ENCODE results near the gene TMEM30B.
"Not testable (repeated sequence)": the region's sequence is repeated elsewhere in the genome, so short reads cannot be mapped to it uniquely, and the experiment has no call there.

The TMEM30B gene

DNA sequence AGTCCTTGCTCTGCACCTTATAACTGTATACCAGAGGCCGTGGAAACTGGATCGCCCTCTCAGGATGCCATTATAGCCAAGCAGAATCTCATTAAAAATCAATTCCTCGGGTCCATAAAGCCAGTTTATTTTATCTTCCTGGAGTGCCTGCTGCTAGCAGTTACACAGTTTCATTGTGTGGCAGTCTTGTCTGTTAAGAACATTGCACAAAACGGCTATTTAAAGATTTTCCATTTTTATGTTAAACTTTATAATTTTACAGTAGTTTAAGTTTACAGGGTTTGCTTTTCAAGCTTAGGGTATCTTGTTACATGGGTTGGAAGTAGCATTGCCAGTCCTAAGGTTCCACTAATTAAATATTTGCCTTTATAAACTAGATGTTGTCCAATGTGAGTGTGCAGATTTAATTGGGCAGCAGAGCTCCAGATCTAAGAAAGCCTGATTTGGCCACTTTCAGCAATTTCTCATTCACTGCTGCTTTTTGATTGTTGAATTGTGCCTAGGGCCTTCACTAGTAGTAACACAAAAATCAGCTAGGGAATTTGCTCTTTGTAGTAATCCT, 17.0 kb downstream of the TMEM30B start:
- DNase-seq, result no peak

DNA sequence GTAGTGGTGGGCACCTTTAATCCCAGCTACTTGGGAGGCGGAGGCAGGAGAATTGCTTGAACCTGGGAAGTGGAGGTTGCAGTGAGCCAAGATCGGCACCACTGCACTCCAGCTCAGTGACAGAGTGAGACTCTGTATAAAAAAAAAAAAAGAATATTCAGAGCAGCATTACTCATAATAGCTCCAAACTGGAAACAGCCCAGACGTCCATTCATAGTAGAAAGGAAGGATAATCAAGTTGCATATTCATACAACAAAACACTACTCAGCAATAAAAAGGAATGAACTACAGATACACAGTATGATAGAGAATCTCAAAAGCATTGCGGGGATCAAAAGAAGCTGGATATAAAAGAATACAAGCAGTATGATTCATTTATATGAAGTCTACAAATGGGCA, 19.1 kb downstream of the TMEM30B start:
- DNase-seq, result no peak

DNA sequence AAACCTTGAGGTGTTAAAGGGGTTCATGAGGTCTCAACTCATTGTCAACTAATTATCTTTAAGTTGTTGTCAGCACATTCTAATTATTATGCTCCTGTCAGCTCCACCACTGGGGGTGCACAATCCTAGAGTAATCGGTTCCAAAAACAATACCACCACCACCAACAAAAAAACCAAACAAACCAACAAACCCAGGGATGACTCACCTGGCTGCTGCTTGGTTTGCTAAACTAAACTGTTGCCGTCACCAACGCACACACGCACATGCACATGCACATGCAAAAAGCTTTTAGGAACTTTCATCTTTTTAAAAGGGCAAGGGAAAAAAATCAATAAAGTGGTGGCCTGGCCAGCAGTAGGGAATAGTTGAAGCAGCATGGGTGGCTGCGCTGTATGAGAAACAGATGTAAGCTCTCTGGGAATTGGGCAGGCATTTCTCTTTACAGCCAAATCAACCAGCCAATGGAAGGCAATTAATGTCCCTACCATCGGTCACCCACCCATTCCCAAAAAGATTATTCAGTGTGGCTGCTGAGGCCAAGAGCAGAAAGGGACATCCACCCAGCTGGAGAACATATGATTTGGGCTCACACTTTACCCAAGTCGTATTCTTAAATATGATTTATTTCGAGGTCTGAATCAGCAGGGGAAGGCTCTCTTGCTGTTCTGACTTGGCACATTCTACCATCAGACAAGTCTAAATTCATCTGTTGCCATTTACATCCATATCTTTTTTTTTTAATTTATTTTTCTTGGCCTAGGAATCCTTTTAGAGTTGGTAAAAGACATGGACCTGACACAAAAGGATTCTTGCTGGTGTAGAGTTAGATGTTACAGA, 20.0 kb downstream of the TMEM30B start:
- DNase-seq, result no peak

DNA sequence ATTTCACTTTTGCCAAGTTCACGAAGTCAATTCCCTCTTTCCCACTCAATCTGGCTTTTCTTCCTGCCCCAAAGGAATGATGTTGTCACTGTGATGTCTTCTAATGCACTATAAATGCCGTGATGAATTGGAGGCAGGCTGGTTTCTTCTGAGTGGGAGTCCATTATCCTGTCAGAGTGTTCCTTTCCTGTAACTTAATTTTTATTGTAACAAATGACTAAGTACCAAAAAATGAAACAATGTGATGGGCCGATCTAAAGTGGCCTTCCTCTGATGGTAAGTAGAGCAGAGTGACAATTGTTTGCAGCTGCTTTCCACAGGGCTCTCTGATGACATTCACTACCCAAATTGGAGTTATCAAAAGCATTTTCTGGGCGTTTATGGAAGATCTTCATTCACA, 22.2 kb downstream of the TMEM30B start:
- DNase-seq, result no peak

DNA sequence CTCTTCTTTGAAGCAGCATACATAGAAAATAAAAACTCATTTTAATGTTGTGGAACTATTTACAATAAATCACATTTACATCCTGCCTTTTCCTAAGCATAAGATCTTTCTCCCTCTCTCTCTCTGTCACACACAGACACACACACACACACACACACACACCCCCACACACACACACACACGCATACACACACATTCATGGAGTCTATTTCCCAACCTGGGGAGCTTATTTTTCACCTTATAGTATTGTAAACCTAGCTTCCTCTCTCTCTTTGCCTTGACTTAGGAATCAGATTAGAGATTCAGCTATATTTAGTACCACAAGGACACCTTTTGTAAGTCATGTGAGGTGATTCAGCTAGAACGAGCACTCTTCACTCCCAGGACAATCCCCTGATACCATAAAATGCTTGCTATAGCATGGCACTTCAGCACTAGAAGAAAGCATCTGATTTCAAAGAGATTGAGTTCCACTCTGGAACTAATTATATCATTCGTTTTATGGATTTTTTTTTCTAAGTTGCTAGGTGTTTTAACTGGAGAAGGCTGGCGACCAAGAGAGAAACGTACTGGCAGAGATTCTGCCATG, 23.6 kb downstream of the TMEM30B start:
- DNase-seq, result no peak

DNA sequence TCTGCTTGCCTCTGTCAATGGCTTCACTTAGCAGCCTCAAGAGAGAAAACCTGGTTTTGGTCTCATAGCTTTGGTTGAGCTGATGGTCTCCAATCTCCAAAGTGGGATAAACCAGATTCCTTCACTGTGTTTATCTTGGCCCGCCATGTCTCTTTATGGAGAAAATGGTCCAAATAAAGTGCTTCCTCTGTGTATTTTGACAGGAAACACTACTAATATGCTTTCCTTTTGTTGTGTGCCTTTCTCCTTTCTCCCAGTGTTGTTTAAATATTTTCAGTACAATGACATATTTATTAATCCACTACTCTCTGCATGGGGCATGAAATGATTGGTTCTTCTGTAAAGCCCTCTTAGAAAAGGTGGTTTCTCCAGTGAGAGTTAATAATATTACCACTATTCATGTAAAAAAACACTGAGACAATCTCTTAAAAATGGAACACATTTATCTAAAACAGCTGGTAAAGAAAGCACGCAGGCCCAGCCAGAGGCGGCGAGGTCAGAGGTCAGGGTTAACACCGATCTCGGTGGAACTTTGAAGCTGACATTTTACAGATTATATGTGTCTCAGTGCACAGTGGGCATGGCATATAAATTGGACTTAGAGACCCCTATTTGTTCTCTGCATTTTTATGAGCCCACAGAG, 24.2 kb downstream of the TMEM30B start:
- no peak for DNase-seq

DNA sequence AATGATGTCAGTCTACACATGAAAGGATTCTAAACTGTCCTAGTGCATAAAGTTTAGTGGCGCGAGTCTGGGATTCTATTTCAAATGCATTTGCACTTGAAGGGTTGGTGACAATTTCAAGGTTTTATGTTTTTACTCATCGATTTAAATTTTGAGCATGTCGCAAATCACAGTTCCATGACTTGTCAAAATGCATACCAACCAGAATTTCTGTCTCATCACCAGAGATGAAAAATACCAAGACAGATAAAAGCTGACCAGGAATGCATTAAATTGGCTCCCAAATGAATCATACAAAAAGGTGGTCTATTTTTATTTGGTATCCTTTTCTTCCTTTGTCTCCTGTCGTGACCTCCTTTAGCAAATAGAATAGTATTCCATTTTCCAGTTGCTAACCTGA, 25.2 kb downstream of the TMEM30B start:
- DNase-seq, result no peak

DNA sequence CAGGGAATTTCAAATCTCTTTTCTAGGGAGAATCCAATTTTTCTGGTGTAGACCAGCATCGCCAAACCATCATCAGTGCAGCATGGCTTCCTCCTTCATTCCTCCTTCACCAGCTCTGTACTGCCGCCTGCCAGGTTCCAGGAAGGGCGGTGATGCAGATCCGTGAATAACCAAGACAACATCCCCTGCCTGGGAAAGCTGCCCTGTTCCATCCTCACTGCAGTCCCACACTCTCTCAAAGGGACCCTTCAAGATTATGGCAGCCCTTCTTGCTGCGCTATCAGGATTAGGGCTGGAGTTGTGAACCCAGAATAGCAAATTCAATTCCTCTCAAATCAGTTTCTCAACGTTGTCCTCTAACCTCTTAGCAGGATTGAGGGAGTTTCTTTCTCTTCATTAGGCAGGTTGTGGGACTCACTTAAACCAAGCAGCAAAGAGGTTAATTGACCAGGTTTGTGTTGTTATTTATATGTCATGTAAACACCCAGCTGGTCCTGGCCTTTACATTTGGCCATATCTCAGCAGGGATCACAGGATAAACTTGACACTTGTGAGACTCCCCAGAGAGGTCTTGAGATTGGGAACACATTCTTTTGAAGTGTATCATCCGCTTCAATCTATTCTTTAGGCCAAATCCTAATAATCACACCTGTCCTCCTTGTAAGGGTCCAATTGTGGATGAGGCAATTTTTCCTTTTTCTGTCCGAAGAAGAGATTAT, 26.2 kb downstream of the TMEM30B start:
- DNase-seq, result no peak

DNA sequence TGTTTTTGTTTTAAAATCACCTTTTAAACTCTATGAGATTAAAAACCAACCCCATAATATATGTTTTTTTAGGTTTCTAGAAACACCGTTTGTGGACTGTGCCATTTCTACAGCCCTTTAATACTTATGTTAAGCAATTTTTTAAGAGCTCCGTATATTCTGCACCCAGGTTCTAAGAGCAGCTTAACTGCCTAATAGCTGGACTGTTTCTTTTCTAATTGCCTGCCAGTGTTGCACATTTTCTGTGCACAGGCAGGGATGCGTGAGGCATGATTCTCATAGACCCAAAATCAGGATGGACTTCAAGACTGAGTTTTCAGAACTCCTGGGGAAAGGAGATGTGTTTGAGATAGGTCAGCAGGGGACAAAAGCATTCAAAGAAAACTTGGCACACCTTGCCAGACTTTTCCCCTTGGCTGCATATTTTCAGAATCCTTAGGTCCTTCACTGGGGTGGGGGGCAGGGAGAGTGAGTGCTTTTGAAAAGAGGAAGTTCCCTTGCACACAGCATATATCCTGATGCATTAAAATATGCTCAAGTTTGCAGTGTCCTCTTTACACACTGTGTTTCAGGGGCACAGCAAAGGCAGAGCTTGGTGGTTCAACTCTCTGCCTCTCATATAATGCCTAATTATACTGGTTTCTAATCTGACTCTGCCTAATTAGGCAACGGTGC, 27.9 kb downstream of the TMEM30B start:
- no peak for DNase-seq

DNA sequence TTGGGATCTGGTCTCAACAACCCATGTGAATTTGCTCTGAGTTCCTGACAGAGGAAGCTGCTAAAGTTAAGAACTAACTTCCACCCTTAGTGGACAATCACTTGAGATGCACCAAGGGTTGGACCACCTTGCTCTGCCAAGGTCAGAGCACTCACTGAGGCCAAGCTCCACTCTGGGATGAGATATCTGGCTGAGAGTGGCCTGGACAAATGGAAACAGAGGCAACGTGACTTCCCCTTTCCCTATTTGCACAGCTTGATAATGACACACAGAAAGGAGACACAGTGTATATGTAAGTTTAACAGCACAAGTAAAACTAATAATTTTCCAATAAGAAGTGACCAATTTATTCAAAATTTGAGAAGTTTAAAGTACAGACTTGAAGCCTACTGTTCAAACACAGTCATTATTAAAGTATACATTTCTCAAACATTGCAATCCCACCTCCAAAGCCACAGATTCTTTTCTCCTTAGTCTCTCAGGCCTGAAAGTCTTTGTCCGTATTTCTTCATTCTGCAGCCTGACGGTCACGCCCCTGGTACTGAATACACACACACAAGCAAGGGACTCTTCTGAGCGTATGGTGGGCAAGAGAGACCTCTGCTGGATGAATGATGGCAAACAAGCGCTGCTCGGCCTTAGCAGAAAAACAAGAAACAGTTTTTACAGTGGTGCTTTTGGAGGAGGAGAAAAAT, 28.6 kb downstream of the TMEM30B start:
- peak; percentile 66 for DNase-seq

DNA sequence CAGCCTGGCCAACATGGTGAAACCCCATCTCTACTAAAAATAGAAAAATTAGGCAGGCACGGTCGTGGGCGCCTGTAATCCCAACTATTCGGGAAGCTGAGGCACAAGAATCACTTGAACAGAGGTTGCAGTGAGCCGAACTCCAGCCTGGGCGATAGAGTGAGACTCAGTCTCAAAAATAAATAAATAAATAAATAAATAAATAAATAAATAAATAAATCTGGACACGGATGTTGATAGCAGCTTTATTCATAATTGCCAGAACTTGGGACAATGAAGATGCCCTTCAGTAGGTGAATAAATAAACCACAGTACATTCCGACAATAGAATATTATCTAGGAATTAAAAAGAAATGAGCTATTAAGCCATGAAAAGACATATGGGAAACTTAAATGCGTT, 31.1 kb downstream of the TMEM30B start:
- DNase-seq, result no peak

DNA sequence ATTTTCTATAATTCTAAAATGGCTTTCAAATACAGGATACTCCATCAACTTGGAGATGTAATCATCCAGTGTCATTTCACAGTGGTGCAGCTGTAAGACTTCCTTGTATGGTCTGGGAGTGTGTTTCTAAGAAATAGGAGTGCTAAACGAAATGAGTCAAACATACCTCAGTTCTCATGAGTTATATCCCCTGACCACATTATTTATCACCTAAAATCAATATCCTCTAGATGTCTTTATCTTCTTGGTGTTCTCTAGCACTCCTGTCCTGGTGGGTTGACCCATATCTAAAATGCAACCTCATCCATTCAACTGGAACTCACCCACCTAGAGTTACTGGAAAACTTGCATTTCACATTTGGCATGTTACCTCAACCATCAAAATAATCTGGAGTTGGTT, 33.2 kb downstream of the TMEM30B start:
- no peak for DNase-seq

DNA sequence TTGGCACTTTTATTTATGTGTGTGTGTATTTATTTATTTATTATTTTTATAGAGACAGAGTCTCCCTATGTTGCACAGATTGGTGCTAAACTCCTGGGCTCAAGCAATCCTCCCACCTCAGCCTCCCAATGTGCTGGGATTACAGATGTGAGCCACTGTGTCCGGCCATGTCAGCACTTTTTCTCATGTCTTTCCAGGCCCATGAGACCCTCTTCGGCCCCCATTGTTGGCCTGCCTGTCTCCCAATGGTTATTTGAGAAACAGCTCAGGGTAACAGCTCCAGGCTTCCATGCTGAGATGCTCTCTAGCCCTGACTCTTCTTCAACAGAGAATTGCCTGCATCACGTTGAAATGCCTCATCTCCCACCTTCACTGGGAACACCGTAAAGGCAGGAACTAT, 34.4 kb downstream of the TMEM30B start:
- DNase-seq, result no peak

DNA sequence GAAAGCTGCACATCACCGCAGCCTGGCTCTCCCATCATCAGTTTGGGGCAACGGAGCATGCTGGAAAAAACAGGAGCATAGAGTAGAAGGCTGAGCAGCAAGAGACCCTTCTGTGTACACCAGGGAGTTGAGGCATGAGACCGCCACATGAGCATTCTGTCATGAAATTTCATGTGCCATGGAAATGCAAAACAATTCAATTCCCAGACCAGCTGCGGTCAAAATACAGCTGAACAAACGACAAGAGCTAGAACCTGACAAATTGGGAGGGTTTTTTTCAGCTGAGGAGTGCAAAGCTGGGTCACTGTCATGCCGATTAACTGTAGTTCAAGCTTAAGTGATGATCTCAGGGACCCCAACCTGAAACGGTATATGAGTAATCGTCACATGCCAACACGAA, 37.1 kb downstream of the TMEM30B start:
- DNase-seq, result no peak

DNA sequence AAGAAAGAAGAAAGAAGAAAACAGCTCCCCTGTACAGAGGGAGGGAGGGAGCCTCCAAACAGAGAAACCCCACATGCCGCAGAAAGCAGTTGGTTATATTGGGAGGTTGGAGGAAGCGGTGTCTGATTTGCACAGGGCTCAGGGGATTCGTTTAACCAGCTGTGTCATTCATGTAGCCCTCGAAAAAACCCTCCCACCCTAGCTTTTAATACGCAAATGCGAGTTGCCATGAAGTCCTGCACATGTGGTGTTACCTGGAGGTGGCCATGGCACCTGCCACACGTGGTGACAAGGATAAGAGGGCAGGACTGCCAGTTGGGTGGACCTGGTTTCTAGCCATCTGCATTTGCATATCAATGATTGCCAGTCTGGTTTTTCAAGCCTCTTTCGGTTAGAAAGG, 40.9 kb downstream of the TMEM30B start:
- DNase-seq, result no peak

DNA sequence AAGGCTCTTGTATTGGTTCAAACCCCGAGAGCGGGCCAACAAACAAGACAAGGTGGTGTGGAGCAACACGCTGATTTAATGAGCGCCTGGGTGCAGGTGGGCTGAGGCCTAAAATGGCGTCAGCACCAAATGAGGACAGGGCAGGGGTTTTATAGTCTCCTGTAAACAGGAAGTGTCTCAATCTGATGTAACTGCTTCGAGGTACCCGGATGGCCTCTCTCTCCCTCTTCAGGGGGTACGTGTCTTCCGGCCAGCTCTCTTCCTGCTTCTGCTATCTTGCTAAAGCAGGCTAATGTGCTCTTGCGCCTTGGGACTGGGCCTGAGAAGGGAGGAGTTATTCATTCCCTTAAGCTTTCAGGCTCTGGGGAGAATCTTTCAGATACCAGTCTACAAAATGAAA, 41.9 kb downstream of the TMEM30B start:
- DNase-seq, result not testable (repeated sequence)

DNA sequence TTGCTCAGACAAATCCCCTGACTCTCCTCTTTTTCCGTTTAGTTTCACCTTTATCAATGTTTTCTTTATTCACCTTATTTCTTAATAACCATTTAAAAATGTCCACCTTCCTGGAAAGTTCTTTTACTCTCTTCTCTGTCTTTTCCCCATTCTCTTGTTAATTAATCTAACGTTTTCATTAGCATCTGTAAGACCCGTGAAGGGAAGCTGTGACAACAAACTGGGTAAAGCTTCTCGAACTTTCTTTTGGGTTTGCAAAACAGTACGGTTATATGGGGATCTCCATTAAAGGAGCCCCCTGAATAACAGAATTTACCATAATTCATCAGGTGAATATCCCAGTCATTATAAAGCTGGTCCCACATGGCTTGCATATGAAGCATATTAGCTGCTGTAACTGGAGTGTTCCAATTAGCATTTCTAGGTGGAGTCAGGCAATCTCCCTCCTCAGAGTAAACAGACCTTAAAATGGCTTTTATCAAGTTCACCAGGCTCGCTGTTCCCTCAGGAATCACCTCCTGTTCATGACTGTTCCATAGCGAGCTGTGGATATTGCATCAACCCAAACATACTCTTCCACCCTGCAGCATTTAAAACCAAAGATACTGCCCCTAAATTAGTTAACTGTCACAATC, 42.4 kb downstream of the TMEM30B start:
- DNase-seq, result no peak

DNA sequence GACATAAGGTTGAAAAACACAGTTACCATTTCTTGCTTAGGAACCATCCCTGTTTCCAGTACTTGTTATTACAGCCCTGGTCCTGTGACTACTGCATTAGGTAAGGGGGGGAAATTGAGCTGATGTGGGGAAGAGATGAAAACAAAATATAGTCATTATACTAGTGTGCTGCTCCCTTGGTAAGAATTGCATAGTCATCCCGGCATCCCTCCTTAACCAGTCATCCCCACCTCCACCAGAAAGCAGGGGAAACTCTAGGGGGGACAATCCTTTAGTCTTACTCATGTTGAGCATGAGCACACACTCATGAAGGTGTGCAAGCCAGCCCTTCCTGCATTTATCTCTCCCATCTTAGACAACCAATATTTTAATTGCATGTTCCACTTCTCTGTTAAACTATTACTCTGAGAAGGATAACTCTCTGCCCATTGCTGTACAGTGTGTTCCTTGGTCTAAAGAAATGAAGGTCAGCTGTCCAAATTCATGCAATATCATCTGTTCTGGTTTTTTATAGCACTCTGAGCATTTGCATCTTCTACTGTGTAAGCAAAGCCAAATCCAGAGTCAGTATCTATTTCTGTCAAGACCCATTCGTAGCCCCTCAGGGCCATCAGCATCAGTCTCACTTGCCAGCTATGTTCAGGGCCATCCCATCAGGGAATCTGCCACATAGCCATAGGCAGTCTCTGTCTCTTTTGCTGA, 46.8 kb downstream of the TMEM30B start:
- DNase-seq, result no peak

DNA sequence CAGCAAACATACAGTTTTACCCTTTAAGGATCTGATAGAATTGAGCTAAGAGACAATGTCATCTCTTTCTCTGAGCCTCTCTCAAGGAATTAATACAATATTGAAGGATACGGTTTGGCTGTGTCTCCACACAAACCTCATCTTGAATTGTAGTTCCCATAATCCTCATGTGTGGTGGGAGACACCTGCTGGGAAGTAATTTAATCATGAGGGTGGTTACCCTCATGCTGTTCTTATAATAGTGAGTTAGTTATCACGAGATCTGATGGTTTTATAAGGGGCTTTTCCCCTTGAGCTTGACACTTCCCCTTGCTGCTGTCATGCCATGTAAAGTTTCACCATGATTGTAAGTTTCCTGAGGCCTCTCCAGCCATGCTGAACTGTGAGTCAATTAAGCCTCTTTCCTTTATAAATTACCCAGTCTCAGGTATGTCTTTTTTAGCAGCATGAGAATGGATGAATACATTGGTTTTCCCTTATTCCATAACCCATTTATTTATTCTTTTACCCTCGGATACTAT, 47.6 kb downstream of the TMEM30B start:
- no peak for DNase-seq

DNA sequence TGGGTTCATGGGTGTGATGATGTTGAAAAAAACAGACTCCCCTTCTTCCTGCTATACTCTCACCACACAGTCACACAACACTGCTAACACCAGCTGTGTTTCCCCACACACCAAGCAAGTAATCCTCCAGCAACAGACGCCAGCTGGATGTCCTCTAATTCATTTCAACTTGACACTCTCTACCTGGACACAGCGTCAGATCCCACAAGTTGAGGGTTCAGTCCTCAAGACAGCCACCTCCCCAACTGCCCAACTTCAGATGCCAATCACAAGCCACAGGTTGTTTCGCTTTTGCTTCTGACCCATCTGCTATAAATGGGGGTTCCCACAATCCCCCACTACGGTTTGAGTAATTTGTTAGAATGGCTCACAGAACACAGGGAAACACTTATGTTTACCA, 49.3 kb downstream of the TMEM30B start:
- no peak for DNase-seq

DNA sequence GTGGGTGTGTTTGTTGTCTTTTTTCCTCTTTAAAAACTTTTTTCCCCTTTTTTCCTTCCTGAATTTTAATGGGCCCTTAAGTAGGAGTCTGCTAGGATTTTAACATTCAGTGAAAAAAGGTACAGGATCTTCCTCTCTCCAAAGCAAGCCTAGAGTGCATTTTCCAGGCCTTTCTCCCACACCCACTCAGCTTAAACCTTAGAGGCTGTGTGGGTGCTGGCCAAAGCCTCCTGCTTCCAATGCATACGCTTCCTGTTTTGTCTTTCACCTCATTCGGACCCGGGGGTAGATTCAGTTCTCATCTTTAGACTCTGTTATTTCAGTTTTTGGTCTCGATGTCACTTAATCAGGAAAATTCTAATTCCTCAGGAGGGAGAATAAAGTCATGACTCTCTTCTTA, 51.2 kb downstream of the TMEM30B start:
- no peak for DNase-seq
